HL-60 (cell line): ENCODE measurements around the gene FREM1.

ENCODE experiments used
- CTCF ChIP-seq: IDR thresholded peaks from one replicate; pipeline ENCODE4 v1.5.1; 2011; ENCODE audit warnings: low read length, control low read depth, inconsistent platforms; ENCODE audit not compliant: insufficient read depth
- GABPA ChIP-seq: IDR thresholded peaks from 2 replicates; pipeline ENCODE4 v1.6.1; 2012; ENCODE audit warnings: low read depth

GRCh38 chr9:14752271-14752670, 158.0 kb downstream of the FREM1 start:
- no peak for TF ChIP-seq CTCF
- TF ChIP-seq GABPA: no peak
